Prostate gland (tissue), 2 donors: ENCODE measurements around the gene PLCB3. TPM values are rescaled to one million over a fixed set of nuclear protein-coding genes. Genes with fewer than 3 reads are reported as not detected.

Experiments
- DNase-seq: peaks from one replicate; pipeline ENCODE4 v3.0.0-alpha.2; 2019; ENCODE audit warnings: low spot score
- H3K27ac ChIP-seq, 2 donors: fragments of 200-600 bp; sonication (generic); 2 replicates each; pipeline ENCODE4 v1.5.1; 2017 to 2019
- H3K27me3 ChIP-seq: fragments of 200-600 bp; sonication (generic); replicated peaks from 2 replicates; pipeline ENCODE4 v1.5.1; 2019; ENCODE audit not compliant: insufficient read depth
- H3K36me3 ChIP-seq, 2 donors: fragments of 200-600 bp; sonication (generic); 1 replicate in 1 of 2; 2 replicates in 1 of 2; pipeline versions ENCODE4 v1.5.1 to v1.8.1; 2017 to 2019
- H3K4me1 ChIP-seq: fragments of 200-600 bp; sonication (generic); replicated peaks from 2 replicates; pipeline ENCODE4 v1.5.1; 2019
- H3K4me3 ChIP-seq, 2 donors: fragments of 200-600 bp; sonication (generic); 2 replicates each; pipeline ENCODE4 v1.5.1; 2017 to 2019
- H3K9me3 ChIP-seq: fragments of 200-600 bp; sonication (generic); 2 replicates; pipeline ENCODE4 v1.5.1; 2017
- POLR2A ChIP-seq: fragments of 450-650 bp; IDR thresholded peaks from one replicate; pipeline ENCODE4 v1.6.1; 2016; ENCODE audit warnings: antibody characterized with exemption, mild to moderate bottlenecking
- POLR2AphosphoS5 ChIP-seq: sonication (generic); formaldehyde crosslinking; IDR thresholded peaks from one replicate; pipeline ENCODE4 v1.6.1; 2017; ENCODE audit warnings: antibody characterized with exemption
- WGBS: methylation state at CpG from one replicate; pipeline ENCODE4 v1.1.5; 2018; 5-methylcytosine and 5-hydroxymethylcytosine counted together
- intact Hi-C: fragments of 100-400 bp; cut with DNase I; formaldehyde crosslinking; loops from one replicate; pipeline ENCODE4 v1.14.2; 2022
- total RNA-seq, 2 donors: library from RNA; depleted of rRNA; stranded (reverse); fragments of >200 nt; gene quantifications; one replicate each; pipeline ENCODE4 v1.1.0, GENCODE V29; 2016
- TF ChIP-seq, protein P1 (sequence below), 4 experiments: fragments of 200-600 bp in 2 of 4; fragments of 450-650 bp in 2 of 4; sonication (generic) in 2 of 4; IDR thresholded peaks; 1 replicate in 3 of 4; 2 replicates in 1 of 4; pipeline ENCODE4 v1.5.1; 2016 to 2019; ENCODE audit warnings: antibody characterized with exemption in 4 of 4, mild to moderate bottlenecking in 2 of 4, moderate library complexity in 2 of 4

Gene PLCB3
- total RNA-seq, 2 donors from 2014 or later, result 26.3 to 43.1 TPM

DNA sequence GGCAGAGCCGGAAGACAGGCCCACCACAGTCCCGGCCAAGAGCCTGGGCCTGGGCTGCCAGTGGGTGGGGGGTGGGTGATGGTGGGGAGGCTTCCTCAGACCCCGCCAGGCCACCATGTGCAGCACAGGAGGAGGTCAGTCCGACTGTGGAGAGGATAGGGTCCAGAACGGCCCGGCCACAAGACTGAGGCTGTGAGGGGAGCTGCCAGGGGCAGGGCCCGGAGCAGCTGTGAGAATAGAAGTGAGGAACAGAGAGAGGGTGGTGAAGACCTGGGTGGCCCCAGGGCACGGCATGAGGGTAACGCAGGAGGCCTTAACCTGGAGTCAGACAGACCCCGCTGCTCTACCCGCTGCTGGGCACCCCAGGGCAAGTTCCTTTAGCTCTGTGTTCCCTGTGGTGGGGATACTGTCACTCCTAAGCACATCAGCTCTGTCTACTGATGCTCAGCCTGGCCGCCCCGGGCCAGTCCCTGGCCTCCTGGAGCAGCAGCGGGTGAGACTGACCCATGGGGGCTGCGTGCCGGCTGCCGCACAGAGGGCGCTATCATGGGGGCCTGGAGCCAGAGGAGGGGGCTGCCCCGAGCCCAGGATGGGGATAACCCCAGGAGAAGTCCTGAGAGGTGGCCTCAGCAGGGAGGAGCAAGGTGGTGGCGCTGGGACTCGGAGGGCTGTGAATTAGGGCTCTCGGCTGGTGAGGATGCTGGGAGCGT lies 43.1 kb upstream of the PLCB3 start:
- Histone ChIP-seq H3K4me1 (no peaks in the 10 kb centered on the region), H3K9me3 (no peaks in the 10 kb centered on the region), H3K4me3 (no peak overlapping the region), H3K27ac (peak overlapping the region; percentile 43 to 61), H3K27me3 (no peaks in the 10 kb centered on the region), H3K36me3 (peaks cover 5% of the 10 kb centered on the region in 2 donors)
- 87% methylated on average over 23 of the region's 23 CpGs for WGBS
- TF ChIP-seq, protein P1, sequence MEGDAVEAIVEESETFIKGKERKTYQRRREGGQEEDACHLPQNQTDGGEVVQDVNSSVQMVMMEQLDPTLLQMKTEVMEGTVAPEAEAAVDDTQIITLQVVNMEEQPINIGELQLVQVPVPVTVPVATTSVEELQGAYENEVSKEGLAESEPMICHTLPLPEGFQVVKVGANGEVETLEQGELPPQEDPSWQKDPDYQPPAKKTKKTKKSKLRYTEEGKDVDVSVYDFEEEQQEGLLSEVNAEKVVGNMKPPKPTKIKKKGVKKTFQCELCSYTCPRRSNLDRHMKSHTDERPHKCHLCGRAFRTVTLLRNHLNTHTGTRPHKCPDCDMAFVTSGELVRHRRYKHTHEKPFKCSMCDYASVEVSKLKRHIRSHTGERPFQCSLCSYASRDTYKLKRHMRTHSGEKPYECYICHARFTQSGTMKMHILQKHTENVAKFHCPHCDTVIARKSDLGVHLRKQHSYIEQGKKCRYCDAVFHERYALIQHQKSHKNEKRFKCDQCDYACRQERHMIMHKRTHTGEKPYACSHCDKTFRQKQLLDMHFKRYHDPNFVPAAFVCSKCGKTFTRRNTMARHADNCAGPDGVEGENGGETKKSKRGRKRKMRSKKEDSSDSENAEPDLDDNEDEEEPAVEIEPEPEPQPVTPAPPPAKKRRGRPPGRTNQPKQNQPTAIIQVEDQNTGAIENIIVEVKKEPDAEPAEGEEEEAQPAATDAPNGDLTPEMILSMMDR (IDR thresholded peaks at IDR 0.05), result no peak
- no peak for TF ChIP-seq POLR2AphosphoS5
- TF ChIP-seq POLR2A, result no peak
- intact Hi-C loops, result loop anchor here (5.0 kb wide), 1 partner anchor 94 kb away; the partner anchor contains the start of gene CATSPERZ
- DNase-seq, result no peak

DNA sequence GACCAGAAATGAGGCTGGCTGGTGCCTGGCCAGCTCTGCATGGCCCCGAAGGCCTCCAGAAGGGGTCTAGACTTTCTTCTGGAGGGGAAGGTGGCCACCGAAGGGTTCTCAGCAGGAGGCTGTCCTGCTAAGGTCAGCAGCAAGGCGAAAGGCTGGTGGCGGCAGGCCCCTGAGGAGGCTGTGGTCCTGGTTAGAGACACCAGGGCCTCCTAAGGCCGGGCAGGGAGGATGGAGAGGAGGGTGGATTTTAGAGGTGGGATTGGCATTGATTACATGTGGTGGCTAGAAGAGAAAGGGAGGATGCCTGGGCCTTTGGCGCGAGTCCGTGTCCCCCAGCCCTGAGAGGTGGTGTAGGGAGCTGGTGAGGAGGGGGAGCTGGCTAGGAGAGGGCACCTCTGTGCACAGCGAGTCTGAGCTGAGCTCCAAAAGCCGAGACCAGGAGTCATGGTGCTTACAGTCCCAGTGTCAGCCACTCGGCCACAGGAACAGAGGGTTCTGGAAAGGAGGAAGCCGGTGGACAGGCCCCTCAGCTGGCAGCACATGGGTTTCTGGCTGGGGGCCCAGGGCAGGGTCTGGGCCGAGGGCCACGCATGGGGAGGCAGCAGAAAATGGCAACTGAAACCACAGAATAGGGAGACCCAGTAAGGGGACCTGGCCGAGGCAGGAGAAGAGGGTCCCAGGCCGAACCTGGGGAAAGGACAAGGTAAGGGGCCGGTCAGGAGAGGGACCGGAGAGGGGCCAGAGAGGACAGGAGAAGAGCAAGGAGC lies 42.4 kb upstream of the PLCB3 start:
- H3K4me3 ChIP-seq, result no peak overlapping the region
- 81% methylated on average over 18 of the region's 18 CpGs for WGBS
- peaks cover 0 to 5% of the 10 kb centered on the region in 2 donors for H3K36me3 ChIP-seq
- TF ChIP-seq, protein P1 (IDR thresholded peaks at IDR 0.05), result no peak
- TF ChIP-seq POLR2A (no peak), POLR2AphosphoS5 (no peak)
- H3K27me3 ChIP-seq, result no peaks in the 10 kb centered on the region
- DNase-seq, result no peak
- no peaks in the 10 kb centered on the region for H3K4me1 ChIP-seq
- no peaks in the 10 kb centered on the region for H3K9me3 ChIP-seq
- H3K27ac ChIP-seq, result peak overlapping the region in 1 of 2 donors; percentile 43
- intact Hi-C loops, result loop anchor here (5.0 kb wide), 1 partner anchor 93 kb away; the partner anchor contains the start of gene CATSPERZ

DNA sequence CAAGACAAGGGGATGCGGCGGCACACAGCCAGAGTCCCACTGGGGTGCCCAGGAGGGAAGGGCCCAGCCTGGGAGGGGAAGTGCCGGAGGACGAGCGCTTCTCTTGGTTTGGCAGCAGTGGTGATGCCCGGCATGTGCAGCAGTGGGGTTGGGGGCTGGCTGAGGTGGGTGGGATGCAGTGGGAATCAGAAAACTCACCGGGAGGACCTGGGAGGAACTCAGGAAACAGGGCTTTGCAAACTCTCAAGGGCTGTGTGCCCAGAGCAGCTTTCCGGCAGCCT lies 41.8 kb upstream of the PLCB3 start:
- no peak overlapping the region for H3K4me3 ChIP-seq
- no peaks in the 10 kb centered on the region for H3K27me3 ChIP-seq
- TF ChIP-seq, protein P1 (IDR thresholded peaks at IDR 0.05), result no peak
- TF ChIP-seq POLR2A, result no peak
- TF ChIP-seq POLR2AphosphoS5, result no peak
- no peaks in the 10 kb centered on the region for H3K4me1 ChIP-seq
- 86% methylated on average over 8 of the region's 8 CpGs for WGBS
- H3K36me3 ChIP-seq, result peaks cover 0 to 5% of the 10 kb centered on the region in 2 donors
- DNase-seq, result no peak
- H3K27ac ChIP-seq, result no peak overlapping the region
- intact Hi-C loops, result loop anchor here (5.0 kb wide), 1 partner anchor 93 kb away; the partner anchor contains the start of gene CATSPERZ
- no peaks in the 10 kb centered on the region for H3K9me3 ChIP-seq

DNA sequence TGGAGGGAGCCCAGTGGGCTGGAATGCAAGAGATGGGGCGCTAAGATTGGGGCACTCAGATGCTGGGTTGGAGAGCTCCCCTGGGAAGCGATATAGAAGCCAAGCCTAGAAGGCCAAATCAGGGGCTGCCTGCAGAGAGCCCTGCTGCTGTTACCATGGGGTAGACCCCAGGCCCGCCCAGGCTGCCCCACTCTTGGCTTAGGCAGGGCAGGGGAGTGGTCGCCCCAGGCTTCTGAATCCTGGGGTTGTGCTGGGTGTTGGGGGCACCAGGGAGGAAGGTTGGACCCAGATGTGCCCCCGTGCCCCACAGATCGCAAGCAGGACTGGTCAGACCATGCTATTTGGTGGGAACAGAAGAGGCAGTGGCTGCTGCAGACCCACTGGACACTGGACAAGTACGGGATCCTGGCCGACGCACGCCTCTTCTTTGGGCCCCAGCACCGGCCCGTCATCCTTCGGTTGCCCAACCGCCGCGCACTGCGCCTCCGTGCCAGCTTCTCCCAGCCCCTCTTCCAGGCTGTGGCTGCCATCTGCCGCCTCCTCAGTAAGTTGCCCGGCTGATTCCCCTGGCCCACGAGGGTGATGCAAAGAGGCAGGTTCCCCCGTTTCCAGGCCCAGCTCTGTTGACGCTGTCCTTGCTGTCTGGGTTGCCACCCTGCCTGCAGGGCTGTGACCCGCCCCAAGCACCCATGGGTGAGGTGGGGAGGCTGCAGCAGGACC lies 40.9 kb upstream of the PLCB3 start:
- Histone ChIP-seq H3K9me3 (no peaks in the 10 kb centered on the region), H3K27me3 (no peaks in the 10 kb centered on the region), H3K4me1 (no peaks in the 10 kb centered on the region), H3K36me3 (peaks cover 0 to 5% of the 10 kb centered on the region in 2 donors), H3K27ac (no peak overlapping the region), H3K4me3 (no peak overlapping the region)
- intact Hi-C loops, result no loop called here
- TF ChIP-seq POLR2AphosphoS5 (no peak), POLR2A (no peak)
- TF ChIP-seq, protein P1 (IDR thresholded peaks at IDR 0.05), result no peak
- WGBS, result 92% methylated on average over 24 of the region's 24 CpGs
- no peak for DNase-seq
